NCI-H460 (cell line): Measurements from ENCODE around the gene DBNDD1. TPM values are rescaled to one million over a fixed set of nuclear protein-coding genes. Genes with fewer than 3 reads are reported as not detected.
"Not testable (repeated sequence)": the region's sequence is repeated elsewhere in the genome, so short reads cannot be mapped to it uniquely, and the experiment has no call there.

Source experiments
- DNase-seq: peaks from one replicate; pipeline ENCODE4 v3.0.0-alpha.2; 2016; ENCODE audit warnings: low read depth; ENCODE audit errors: extremely low read depth
- polyA plus RNA-seq: library from polyadenylated mRNA; depleted of rRNA; stranded (reverse); fragments of >200 nt; gene quantifications from 2 replicates; pipeline ENCODE4 v1.2.3, GENCODE V29; 2014; cell fraction: nucleus; rRNA removed
- total RNA-seq: library from RNA; depleted of rRNA; stranded (reverse); fragments of >200 nt; shearing (Covaris generic); gene quantifications from 2 replicates; pipeline ENCODE4 v1.2.3, GENCODE V29; 2014; rRNA removed

The DBNDD1 gene, protein sequence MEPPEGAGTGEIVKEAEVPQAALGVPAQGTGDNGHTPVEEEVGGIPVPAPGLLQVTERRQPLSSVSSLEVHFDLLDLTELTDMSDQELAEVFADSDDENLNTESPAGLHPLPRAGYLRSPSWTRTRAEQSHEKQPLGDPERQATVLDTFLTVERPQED
- total RNA-seq, result 5.0 and 5.1 TPM in 2 replicates
- polyA plus RNA-seq, result 5.7 and 8.4 TPM in 2 replicates

DNA sequence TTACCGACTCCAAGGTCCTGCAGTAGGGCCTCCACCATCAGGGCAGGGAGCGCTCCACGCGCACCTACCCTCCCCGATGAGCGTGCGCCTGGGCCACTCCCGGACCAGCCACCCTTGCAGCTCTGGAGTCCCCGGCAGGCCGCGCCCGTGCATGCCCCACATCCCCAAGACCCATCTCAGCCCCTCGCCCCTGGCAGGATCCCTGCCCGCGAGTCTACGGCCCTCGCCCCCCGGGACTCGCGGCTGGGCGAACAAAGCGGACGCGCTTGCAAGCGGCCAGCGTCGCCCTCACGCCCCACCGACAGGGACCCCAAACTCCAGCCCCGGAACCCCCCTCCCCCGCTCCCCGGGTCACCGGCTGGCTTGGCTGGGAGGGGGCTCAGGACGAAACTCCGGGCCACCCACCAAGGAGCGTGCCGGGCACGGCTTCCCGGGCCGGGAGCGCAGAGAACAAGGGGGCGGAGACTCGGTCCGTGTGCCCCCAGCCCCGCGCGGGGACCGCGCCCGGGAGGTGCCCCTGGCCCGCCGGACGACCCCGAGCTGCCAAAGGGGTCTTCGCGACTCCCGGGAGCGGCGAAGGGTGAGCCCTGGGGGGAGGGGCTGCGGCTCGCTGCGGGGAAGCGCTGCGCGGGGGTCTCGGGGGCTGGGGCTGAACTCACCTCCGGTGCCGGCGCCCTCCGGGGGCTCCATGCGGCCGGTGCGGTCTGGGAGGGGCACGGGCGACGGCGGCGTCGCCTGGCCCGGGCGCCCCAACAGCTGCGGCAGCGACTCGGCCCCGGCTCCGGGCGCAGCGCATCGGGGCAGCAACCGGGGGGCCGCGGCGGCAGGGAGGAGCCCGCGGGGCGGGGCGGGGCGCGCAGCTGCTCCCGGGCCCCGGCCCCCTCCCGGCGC, at the start of gene DBNDD1:
Gene DBNDD1, minus strand, starts transcription at position 805 of the 891 bp plus-strand sequence. Its CDS starts 115 bp downstream, at position 690.
- DNase-seq, result no peak

- no peak for DNase-seq
These were observed 42.2 kb upstream of the DBNDD1 start for GRCh38 chr16:90061437-90061836.

GRCh38 chr16:90057738-90058173, 38.5 kb upstream of the DBNDD1 start:
- DNase-seq, result no peak

DNA sequence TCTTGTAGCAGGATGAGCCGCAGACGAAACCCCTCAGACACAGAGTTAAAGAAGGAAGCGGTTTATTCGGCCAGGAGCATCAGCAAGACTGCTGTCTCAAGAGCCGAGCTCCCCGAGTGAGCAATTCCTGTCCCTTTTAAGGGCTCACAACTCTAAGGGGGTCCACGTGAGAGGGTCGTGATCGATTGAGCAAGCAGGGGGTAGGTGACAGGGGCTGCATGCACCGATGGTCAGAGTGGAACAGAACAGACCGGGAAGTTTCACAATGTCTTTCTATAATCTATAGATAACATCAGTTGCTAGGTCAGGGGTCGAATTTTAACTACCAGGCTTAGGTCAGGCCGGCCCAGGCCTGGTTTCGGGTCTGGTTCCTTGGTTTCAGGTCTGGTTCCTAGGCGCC, 37.3 kb upstream of the DBNDD1 start:
- DNase-seq, result not testable (repeated sequence)

DNA sequence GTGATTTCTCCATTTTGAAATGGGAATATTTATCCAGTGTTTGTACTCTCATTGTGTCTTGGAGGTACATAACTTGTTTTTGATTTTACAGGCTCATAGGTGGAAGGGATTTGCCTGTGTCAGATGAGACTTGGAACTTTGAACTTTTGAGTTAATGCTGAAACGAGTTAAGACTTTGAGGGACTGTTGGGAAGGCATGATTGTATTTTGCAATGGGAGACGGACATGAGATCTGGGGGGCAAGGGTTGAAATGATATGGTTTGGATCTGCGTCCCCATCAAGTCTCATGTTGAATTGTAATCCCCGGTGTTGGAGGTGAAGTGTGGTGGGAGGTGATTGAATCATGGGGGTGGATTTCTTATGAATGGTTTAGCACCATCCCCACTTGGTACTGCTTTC, 36.1 kb upstream of the DBNDD1 start:
- no peak for DNase-seq

- DNase-seq, result no peak
These were observed 35.3 kb upstream of the DBNDD1 start for GRCh38 chr16:90054554-90054953.

DNA sequence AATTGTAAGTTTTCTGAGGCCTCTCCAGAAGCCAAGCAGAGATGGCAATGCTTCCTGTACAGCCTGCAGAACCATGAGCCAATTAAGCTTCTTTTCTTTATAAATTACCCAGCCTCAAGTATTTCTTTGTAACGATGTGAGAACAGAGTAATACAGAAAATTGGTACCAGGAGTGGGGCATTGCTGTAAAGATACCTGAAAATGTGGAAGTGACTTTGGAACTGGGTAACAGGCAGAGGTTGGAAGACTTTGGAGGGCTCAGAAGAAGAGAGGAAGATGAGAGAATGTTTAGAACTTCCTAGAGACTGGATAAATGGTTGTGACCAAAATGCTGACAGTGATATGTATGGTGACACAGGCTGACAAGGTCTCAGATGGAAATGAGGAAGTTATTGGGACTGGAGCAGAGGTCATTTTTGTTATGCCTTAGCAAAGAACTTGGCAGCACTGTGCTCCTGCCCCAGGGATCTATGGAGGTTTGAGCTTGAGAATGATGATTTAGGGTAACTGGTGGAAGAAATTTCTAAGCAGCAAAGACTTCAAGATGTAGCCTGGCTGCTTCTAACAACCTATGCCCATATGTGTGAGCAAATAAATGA, 34.7 kb upstream of the DBNDD1 start:
- DNase-seq, result no peak

- no peak for DNase-seq
These were observed 31.7 kb upstream of the DBNDD1 start for GRCh38 chr16:90050969-90051368.

DNA sequence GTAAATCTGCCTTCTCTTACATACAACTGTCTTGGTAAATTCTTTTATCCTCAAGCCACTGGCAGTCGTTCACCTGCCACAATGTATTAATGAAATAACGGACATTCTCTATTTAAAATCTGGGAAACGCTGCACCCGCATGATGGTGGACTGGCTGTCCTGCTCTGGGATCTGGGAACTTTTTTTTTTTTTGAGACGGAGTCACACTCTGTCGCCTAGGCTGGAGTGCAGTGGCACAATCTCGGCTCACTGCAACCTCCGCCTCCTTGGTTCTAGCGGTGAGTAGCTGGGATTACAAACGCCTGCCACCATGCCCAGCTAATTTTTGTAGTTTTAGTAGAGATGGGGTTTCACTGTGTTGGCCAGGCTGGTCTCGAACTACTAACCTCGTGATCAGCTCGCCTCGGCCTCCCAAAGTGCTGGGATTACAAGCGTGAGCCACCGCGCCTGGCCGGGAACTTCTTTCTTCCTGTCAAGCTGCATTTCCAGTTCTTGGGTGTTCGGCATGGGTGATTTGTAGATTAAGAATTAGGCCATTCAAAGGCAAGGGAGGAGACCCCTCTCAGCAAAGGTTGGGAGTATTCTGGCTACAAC, 29.6 kb upstream of the DBNDD1 start:
- DNase-seq, result no peak

DNA sequence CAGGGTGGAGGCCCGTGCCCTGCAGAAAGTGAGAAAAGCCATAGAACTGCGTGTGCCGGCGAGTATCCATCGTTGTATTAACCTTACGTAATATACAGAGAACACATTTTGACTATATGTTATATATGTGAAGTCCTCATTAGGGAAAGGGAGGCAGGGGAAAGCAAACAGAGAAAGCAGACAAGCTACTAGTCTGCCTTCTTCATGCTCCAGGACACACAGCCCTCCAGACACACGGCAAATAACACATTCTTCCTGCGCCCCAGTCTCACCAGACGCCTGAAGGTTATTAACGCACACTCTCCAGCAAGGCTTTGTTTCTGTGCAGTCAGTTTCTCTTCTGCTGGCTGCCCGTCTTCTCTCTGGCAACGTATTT, 29.1 kb upstream of the DBNDD1 start:
- no peak for DNase-seq

- DNase-seq, result no peak
These were observed 28.6 kb upstream of the DBNDD1 start for GRCh38 chr16:90047714-90048346.

DNA sequence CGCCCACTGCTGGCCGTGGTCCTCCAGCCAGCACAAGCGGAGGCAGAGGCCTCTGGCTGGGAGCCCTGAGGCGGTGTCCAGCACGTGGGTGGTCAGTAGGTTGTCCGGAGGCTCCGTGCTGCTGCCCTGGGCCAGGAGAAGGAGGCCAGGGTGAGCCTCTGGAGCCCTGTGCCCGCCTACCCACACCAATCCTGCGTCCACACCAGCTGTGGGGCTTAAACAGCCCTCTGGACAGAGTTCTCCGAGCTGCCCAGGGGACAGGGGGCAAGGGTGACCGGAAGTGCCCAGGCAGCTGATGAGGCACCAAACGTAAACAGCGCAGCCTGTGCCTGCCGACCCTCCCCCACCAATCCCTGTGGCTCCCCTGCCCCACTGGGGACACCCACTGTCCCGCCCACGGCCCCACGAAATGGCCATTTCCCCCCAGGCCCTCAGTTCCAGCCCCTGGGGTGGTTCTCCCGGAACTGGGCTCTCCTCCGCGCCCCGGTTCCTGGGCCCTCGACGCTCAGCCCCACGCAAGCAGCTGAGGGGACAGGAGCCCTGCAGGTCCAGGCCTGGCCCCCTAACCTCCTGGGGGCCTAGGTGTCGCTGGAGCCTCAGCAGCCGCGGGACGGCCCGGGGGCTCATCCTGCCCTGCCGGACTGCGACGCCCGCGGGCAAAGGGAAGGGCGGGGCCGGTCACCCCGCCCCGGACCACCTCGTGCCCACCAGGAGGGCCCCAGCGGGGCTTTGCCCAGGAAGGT, 27.9 kb upstream of the DBNDD1 start:
- no peak for DNase-seq

DNA sequence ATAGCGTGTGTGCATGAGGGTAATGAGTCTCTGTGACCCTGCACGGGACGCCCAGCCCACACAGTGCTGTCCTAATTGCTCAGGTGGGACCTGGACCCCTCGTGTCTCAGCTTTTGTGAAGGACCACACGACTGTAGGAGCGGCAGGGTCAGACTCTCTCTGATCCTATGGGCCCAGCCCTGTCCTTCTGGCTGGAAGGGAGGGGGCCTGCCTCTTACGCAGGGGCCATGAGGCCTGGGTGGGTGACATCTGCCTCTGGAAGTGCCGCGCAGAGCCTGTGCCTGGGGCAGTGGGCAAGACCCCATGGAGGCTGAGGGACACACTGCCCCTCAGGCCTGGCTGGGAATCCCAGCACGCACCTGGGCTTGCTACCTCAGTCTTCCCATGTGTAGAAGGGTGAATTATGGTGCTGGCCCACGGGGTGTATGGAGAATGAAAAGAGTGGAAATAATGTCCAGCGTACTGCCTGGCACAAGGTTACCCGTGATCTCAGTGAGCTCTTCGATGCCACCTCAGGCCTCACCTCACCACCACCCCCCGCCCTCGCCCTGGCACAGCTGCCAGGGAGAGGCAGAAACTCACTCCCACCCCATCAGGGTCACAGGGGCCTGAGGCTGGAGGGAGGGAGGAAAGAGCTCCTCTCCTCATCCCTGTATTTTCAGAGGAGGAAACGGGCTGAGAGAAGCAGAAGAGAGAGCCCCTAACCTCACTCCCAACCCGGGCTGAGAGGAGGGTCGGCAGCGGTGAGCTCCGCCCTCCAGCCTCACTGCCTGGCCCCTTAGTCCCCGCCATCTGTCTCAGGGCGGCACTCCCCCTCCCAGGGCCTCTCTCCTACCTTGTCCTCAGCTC, 27.1 kb upstream of the DBNDD1 start:
- no peak for DNase-seq

DNA sequence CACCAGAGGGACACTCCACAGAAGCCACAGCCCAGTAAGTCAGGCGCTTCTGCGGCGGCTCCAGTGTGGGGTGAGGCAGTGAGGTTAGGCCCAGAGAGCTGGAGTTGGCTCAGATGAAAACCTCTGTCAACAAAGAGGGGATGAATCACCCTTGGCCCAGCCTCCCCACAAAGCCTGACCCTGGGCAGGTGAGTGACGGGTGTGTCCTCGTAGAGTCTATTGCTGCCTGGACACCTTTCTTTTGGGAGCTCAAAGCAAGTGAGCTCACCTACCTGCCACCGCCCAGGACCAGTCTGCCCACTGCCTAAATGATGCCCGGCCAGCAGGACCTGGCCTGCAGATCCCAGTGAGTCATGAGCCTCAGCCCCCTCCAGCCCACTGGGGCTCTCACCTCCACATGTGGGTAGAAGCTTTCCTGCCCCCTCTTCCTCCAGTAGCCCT, 24.9 kb upstream of the DBNDD1 start:
- no peak for DNase-seq

DNA sequence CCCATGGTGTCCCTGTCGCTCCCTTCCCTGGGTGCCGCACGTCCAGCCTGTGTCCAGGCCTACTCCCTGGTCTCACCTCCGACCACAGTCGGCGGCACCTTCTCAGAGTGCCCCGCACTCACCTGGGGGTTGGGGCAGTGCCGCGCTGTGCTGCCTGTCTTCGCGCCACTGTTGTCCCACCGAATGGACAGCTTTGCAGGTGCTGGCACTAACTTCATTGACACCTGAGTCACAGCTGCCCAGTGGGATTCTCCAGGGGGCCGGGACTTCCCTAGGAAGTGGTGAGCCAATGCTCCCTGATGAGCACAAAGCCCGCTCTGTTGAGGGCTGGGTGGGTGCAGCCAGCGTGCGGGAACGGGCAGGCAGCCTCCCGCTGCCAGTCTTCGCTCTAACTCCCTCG, 24.3 kb upstream of the DBNDD1 start:
- DNase-seq, result no peak

DNA sequence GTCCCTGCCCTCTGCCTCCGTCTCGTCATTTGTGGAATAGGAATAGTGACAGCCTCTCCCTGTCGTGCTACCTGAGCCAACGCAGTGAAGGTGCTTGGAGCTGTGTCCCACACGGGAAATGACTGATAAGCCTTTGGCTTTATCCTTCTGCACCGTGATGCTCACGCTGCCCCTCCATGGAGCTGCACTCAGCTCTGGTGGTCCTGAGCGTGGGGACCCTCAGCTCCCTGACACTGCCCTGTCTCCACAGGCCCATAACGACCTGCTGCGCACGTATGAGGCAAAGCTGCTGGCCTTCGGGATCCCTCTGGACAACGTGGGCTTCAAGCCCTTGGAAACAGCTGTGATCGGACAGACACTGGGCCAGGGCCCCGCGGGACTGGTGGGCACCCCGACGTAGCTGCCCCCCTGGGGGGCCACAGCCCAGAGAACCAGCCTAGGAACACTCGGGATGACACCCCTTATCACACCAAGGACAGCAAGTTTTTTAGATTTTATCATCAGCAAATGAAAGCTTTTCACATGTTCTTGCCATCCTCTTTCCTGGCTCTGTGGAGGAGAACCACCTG, 23.8 kb upstream of the DBNDD1 start:
- no peak for DNase-seq

DNA sequence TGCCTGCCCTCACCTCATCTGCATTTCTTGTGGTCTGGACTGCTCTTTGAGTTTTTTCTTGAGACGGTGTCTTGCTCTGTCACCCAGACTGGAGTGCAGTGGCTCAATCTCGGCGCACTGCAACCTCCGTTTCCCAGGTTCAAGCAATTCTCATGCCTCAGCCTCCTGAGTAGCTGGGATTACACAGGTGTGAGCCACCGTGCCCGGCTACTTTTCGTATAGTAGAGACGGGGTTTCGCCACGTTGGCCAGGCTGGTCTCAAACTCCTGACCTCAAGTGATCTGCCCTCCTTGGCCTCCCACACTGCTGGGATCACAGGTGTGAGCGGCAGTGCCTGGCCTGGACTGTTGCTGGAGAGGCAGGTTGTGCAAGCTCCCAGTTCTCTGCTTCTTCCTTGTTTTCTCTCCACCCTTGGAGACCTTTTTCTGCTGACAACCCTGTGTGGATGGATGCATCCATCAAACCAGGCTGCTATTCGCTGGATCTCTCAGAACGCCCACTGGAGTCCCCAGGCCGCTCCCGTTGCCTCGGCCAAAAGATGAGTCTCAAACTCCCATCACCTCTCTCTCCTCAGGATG, 22.7 kb upstream of the DBNDD1 start:
- no peak for DNase-seq
